ENCODE measurements around the gene PSMD13. TPM values are rescaled to one million over a fixed set of nuclear protein-coding genes. Genes with fewer than 3 reads are reported as not detected.

PSMD13 gene
- total and polyA plus RNA-seq, 4 donors = 48.8 to 56.7 (median 52.8) TPM

GRCh38 chr11:213111-213510, 23.7 kb upstream of the PSMD13 start:
- 97% methylated on average over 4 of the region's 4 CpGs for WGBS
- Histone ChIP-seq H3K4me3 (ENCODE audit: low read depth in 1 of 3, low read length in 3 of 3) (no peak overlapping the region), H3K27me3 (ENCODE audit: control insufficient read depth in 4 of 4, insufficient read depth in 4 of 4, low read length in 3 of 4) (no peaks in the 10 kb centered on the region), H3K4me1 (ENCODE audit: control insufficient read depth in 4 of 4, insufficient read depth in 4 of 4, low read length in 3 of 4) (peaks cover 5 to 20% (median 15%) of the 10 kb centered on the region in 4 donors), H3K36me3 (ENCODE audit: control insufficient read depth in 4 of 4, insufficient read depth in 3 of 4, low read depth in 1 of 4, low read length in 3 of 4) (peaks cover 11 to 56% (median 49%) of the 10 kb centered on the region in 4 donors), H3K9ac (ENCODE audit: low read depth in 1 of 2, low read length in 2 of 2) (no peak overlapping the region), H3K27ac (ENCODE audit: low read depth in 1 of 2, low read length in 2 of 2) (no peak overlapping the region), H3K9me3 (ENCODE audit: control insufficient read depth in 4 of 4, low read length in 3 of 4) (no peaks in the 10 kb centered on the region)
- no peak for TF ChIP-seq MAX (IDR thresholded peaks at IDR 0.05)
- TF ChIP-seq FOXA1 (IDR thresholded peaks at IDR 0.05) = no peak
- no peak for TF ChIP-seq ZBTB33 (IDR thresholded peaks at IDR 0.05)
- TF ChIP-seq CTCF (IDR thresholded peaks at IDR 0.05; ENCODE audit: low read depth, low read length, missing input control) = no peak
- TF ChIP-seq REST (IDR thresholded peaks at IDR 0.05) = no peak
- no peak for TF ChIP-seq HNF4G (IDR thresholded peaks at IDR 0.05)
- TF ChIP-seq RXRA (IDR thresholded peaks at IDR 0.05) = no peak
- TF ChIP-seq TAF1 (conservative IDR thresholded peaks at IDR 0.05) = no peak
- no peak for TF ChIP-seq FOXA2 (IDR thresholded peaks at IDR 0.05)
- no peak for TF ChIP-seq JUND (IDR thresholded peaks at IDR 0.05)
- no peak for TF ChIP-seq HNF4A (conservative IDR thresholded peaks at IDR 0.05)
- no peak for TF ChIP-seq SP1 (IDR thresholded peaks at IDR 0.05)
- TF ChIP-seq GABPA (IDR thresholded peaks at IDR 0.05 in 1 of 2, conservative IDR thresholded peaks at IDR 0.05 in 1 of 2) = no peak
- TF ChIP-seq RAD21 (IDR thresholded peaks at IDR 0.05) = no peak
- no peak for TF ChIP-seq YY1 (IDR thresholded peaks at IDR 0.05)
- TF ChIP-seq NR2F2 (IDR thresholded peaks at IDR 0.05) = no peak
- no peak for TF ChIP-seq ATF3 (IDR thresholded peaks at IDR 0.05)
- TF ChIP-seq EGR1 (IDR thresholded peaks at IDR 0.05; ENCODE audit: low read depth in 2 of 2) = no peak
- no peak for DNase-seq (ENCODE audit: low spot score)

Data from liver (tissue), 9 donors.